Mucosa of rectum (tissue), 2 donors: ENCODE data around the gene MORN1.

Experiments
- H3K27ac ChIP-seq, 2 donors: one replicate each; pipeline ENCODE4 v1.7.0; 2013; ENCODE audit warnings: inconsistent platforms in 2 of 2, low read depth in 2 of 2, low read length in 2 of 2
- H3K27me3 ChIP-seq, 2 donors: one replicate each; pipeline ENCODE4 v1.7.0; 2013; ENCODE audit warnings: low read length in 2 of 2; ENCODE audit not compliant: control insufficient read depth in 2 of 2, insufficient read depth in 2 of 2
- H3K36me3 ChIP-seq, 2 donors: one replicate each; pipeline ENCODE4 v1.7.0; 2013; ENCODE audit warnings: low read length in 2 of 2; ENCODE audit not compliant: control insufficient read depth in 2 of 2, insufficient read depth in 2 of 2
- H3K4me1 ChIP-seq, 2 donors: one replicate each; pipeline ENCODE4 v1.7.0; 2013; ENCODE audit warnings: low read length in 2 of 2, mild to moderate bottlenecking in 1 of 2; ENCODE audit not compliant: control insufficient read depth in 2 of 2, insufficient read depth in 2 of 2
- H3K4me3 ChIP-seq, 2 donors: one replicate each; pipeline ENCODE4 v1.7.0; 2013; ENCODE audit warnings: low read length in 2 of 2
- H3K9ac ChIP-seq, 2 donors: one replicate each; pipeline ENCODE4 v1.7.0; 2013; ENCODE audit warnings: low read length in 2 of 2, low read depth in 1 of 2, mild to moderate bottlenecking in 1 of 2
- H3K9me3 ChIP-seq, 2 donors: one replicate each; pipeline ENCODE4 v1.7.0; 2013; ENCODE audit warnings: low read length in 2 of 2; ENCODE audit not compliant: control insufficient read depth in 2 of 2
- donor health status: healthy.
- donor health status: Normal muscosa, but diverticular disease.

The MORN1 gene

GRCh38 chr1:2391931-2392509, 666 bp upstream of the MORN1 start:
- Histone ChIP-seq H3K27ac (peak overlapping the region; percentile 84 to 86), H3K27me3 (no peaks in the 10 kb centered on the region), H3K4me3 (peak overlapping the region; percentile 62 to 86), H3K9ac (peak overlapping the region; percentile 78 to 80), H3K4me1 (peaks cover 17 to 30% of the 10 kb centered on the region in 2 donors), H3K9me3 (no peaks in the 10 kb centered on the region), H3K36me3 (peaks cover 11 to 31% of the 10 kb centered on the region in 2 donors)

DNA sequence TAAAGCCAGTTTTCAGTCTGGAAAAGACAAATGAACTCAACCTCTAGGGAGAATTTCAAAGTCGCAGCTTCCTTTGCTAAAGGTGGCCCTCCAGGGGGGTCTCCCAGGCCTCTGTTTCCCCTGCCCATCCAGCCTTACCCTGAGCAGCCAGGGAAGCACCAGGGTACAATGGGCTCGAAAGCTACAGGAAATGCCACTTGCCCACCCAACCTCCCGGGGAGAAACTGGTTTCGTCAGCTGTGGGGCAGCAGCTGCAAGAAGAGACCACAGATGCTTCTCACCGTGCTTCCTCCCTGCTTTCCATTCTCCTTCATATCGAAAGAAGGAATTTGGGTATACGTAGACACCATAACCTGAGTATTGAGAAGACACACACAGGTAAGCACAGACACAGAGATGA, 1.7 kb downstream of the MORN1 start:
- Histone ChIP-seq H3K9me3 (no peaks in the 10 kb centered on the region), H3K27ac (no peak overlapping the region), H3K9ac (no peak overlapping the region), H3K4me1 (peaks cover 17 to 30% of the 10 kb centered on the region in 2 donors), H3K4me3 (no peak overlapping the region), H3K27me3 (no peaks in the 10 kb centered on the region), H3K36me3 (peaks cover 0 to 15% of the 10 kb centered on the region in 2 donors)

GRCh38 chr1:2388004-2388913, 3.1 kb downstream of the MORN1 start:
- Histone ChIP-seq H3K4me1 (peaks cover 9 to 18% of the 10 kb centered on the region in 2 donors), H3K27ac (no peak overlapping the region), H3K36me3 (peaks cover 0 to 9% of the 10 kb centered on the region in 2 donors), H3K4me3 (no peak overlapping the region), H3K27me3 (no peaks in the 10 kb centered on the region), H3K9me3 (no peaks in the 10 kb centered on the region), H3K9ac (no peak overlapping the region)

DNA sequence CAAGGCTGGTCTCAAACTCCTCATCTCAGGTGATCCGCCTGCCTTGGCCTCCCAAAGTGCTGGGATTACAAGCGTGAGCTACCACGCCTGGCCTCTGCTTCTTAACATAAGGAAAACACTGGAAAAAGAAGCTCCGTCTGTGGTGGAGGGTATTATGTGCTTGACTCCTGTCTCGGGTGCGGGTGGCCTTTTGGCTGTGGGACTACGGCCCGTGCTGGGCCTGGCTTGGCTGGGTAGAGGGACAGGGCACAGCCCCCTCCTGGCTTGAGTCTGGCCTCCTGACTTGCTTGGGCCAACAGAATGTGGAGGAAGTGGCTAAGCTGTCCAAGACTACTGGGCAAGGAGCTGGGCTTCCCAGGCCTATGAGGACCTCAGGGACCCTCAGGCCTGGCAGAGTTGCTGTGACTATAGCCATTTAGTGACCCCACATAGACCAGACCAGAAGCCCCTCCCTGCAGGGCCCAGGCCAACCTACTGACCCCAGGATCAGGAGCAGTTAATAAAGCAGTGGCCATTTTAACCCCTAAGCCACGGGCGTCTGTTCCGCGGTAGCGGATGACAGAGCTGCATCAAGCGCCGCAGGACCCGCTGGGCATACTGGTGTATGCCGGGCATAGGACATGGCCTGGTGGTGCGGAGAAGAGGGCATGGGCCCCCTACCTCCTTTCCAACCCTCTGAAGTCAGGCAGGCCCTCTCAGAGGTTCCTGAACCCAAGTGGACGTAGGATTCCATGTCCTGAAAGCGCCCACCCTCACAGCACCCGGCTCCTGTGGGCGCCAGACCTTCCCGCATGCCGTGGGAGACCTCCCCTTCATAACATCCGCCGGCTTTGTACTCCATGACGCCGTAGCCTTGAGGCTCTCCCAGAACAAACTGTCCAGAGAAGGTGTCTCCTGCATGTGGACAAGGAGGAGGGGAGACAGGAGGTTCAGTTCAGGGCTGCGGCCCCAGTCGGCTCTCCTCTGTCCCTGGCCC, 4.4 kb downstream of the MORN1 start:
- Histone ChIP-seq H3K4me3 (peak overlapping the region in 1 of 2 donors; percentile 13), H3K36me3 (peaks cover 0 to 5% of the 10 kb centered on the region in 2 donors)

GRCh38 chr1:2385606-2386280, 5.6 kb downstream of the MORN1 start:
- no peak overlapping the region for H3K4me3 ChIP-seq

More for the DNA sequence above, 4.4 kb downstream of the MORN1 start:
- Histone ChIP-seq H3K4me1 (peaks cover 3 to 7% of the 10 kb centered on the region in 2 donors), H3K27ac (no peak overlapping the region), H3K9me3 (no peaks in the 10 kb centered on the region), H3K27me3 (no peaks in the 10 kb centered on the region), H3K9ac (no peak overlapping the region)

GRCh38 chr1:2384941-2385481, 6.3 kb downstream of the MORN1 start:
- Histone ChIP-seq H3K27me3 (no peaks in the 10 kb centered on the region), H3K4me3 (no peak overlapping the region), H3K9ac (no peak overlapping the region), H3K27ac (no peak overlapping the region), H3K4me1 (peaks cover 0 to 4% of the 10 kb centered on the region in 2 donors), H3K9me3 (no peaks in the 10 kb centered on the region), H3K36me3 (peaks cover 0 to 5% of the 10 kb centered on the region in 2 donors)

More at GRCh38 chr1:2385606-2386280, 5.6 kb downstream of the MORN1 start:
- H3K4me1 ChIP-seq, result peaks cover 4 to 7% of the 10 kb centered on the region in 2 donors
- peaks cover 0 to 5% of the 10 kb centered on the region in 2 donors for H3K36me3 ChIP-seq
- no peak overlapping the region for H3K9ac ChIP-seq
- H3K9me3 ChIP-seq, result no peaks in the 10 kb centered on the region
- no peaks in the 10 kb centered on the region for H3K27me3 ChIP-seq
- no peak overlapping the region for H3K27ac ChIP-seq

- Histone ChIP-seq H3K9me3 (no peaks in the 10 kb centered on the region), H3K36me3 (peaks cover 0 to 5% of the 10 kb centered on the region in 2 donors), H3K27ac (no peak overlapping the region), H3K9ac (no peak overlapping the region), H3K4me1 (peaks cover 0 to 4% of the 10 kb centered on the region in 2 donors), H3K4me3 (no peak overlapping the region), H3K27me3 (no peaks in the 10 kb centered on the region)
Measured at GRCh38 chr1:2384130-2384860, 7.1 kb downstream of the MORN1 start.

GRCh38 chr1:2383576-2383975, 7.8 kb downstream of the MORN1 start:
- no peaks in the 10 kb centered on the region for H3K27me3 ChIP-seq
- no peaks in the 10 kb centered on the region for H3K9me3 ChIP-seq
- H3K4me3 ChIP-seq, result no peak overlapping the region
- H3K9ac ChIP-seq, result no peak overlapping the region
- no peak overlapping the region for H3K27ac ChIP-seq
- H3K4me1 ChIP-seq, result peaks cover 0 to 4% of the 10 kb centered on the region in 2 donors
- H3K36me3 ChIP-seq, result peaks cover 0 to 5% of the 10 kb centered on the region in 2 donors
